Measurements from ENCODE around the gene ZNF35. TPM values are rescaled to one million over a fixed set of nuclear protein-coding genes. Genes with fewer than 3 reads are reported as not detected.

ZNF35 gene
- polyA plus RNA-seq, 1 of the 3 experiments (the other 2 are of a cell fraction), result 2.4 TPM

- TF ChIP-seq REST (IDR thresholded peaks at IDR 0.05; ENCODE audit: low read depth, low read length), result no peak
- no peak for TF ChIP-seq EZH2phosphoT487 (IDR thresholded peaks at IDR 0.05; ENCODE audit: borderline replicate concordance, low read depth)
- no peak for TF ChIP-seq SMC3 (IDR thresholded peaks at IDR 0.05; ENCODE audit: low read depth, low read length)
- no peak for TF ChIP-seq IRF3 (IDR thresholded peaks at IDR 0.05; ENCODE audit: low read depth, low read length)
- no peak for TF ChIP-seq ZBTB33 (IDR thresholded peaks at IDR 0.05; ENCODE audit: borderline replicate concordance, low read depth)
- TF ChIP-seq ELF1 (IDR thresholded peaks at IDR 0.05), result no peak
- no peak for TF ChIP-seq TAF1 (IDR thresholded peaks at IDR 0.05; ENCODE audit: borderline replicate concordance, low read depth, low read length)
Measured at GRCh38 chr3:44612678-44613077, 35.9 kb upstream of the ZNF35 start (continued).

GRCh38 chr3:44624749-44625480 is 23.6 kb upstream of the ZNF35 start, which contains the start of gene ZNF197:
Gene ZNF197, plus strand, starts transcription at chr3:44625036. Its CDS starts 4,119 bp downstream, at chr3:44629155.
- no peaks in the 10 kb centered on the region; the same call in 1 of the 2 replicates for H4K20me1 ChIP-seq (ENCODE audit: insufficient read depth)
- no peaks in the 10 kb centered on the region for H3K9me3 ChIP-seq
- H3K9ac ChIP-seq, result peak within 1 kb of the TSS; percentile 75
- H3K36me3 ChIP-seq (replicated peaks in 1 of 2; ENCODE audit: control insufficient read depth in 1 of 2, insufficient read depth in 2 of 2, low read length in 1 of 2), result peaks cover 12 to 17% of the 10 kb centered on the region in 2 experiments
- POLR2A ChIA-PET, result interaction anchor here (1.0 to 1.9 kb wide), 9 partner anchors 24 to 301 kb away, joined by 3 to 16 read pairs (median 3); partner anchors contain the start of genes ZKSCAN7, ZNF35, ZNF445 and ZNF660
- CTCF ChIA-PET, result interaction anchor here (0.8 to 1.6 kb wide), 4 partner anchors 24 to 301 kb away, joined by 3 to 5 read pairs (median 3); partner anchors contain the start of gene ZNF35
- no peaks in the 10 kb centered on the region for H3K9me2 ChIP-seq
- H2AFZ ChIP-seq (ENCODE audit: low read depth), result peak within 1 kb of the TSS; percentile 93
- H3K27ac ChIP-seq (ENCODE audit: low read depth in 2 of 2, low read length in 1 of 2), result peak within 1 kb of the TSS; percentile 71 to 92
- peak within 1 kb of the TSS; percentile 93 for H3K4me2 ChIP-seq
- H3K27me3 ChIP-seq (ENCODE audit: insufficient read depth), result no peaks in the 10 kb centered on the region
- peaks cover 7 to 9% of the 10 kb centered on the region in 2 experiments; a peak in 3 of 4 replicates for H3K4me1 ChIP-seq (ENCODE audit: control insufficient read depth in 1 of 2, insufficient read depth in 2 of 2, low read depth in 1 of 2, low read length in 1 of 2)
- H3F3A ChIP-seq (replicated peaks; ENCODE audit: insufficient read depth), result peaks cover 10% of the 10 kb centered on the region
- H3K79me2 ChIP-seq (ENCODE audit: insufficient read depth), result peaks cover 48% of the 10 kb centered on the region
- WGBS (ENCODE audit: low lambda C conversion rate), result 2% methylated on average over 13 of the region's 47 CpGs
- peak within 1 kb of the TSS; percentile 76 to 90 for H3K4me3 ChIP-seq (ENCODE audit: low read depth in 2 of 2, low read length in 1 of 2)
- DNase-seq, result peak; percentile 90
- TF ChIP-seq EP300 (IDR thresholded peaks at IDR 0.05; ENCODE audit: borderline replicate concordance in 1 of 2, low read depth in 1 of 2, low read length in 1 of 2) (no peak), TEAD4 (IDR thresholded peaks at IDR 0.05; ENCODE audit: borderline replicate concordance, insufficient read depth) (no peak), RAD21 (IDR thresholded peaks at IDR 0.05; ENCODE audit: low read length) (0 out of 2 replicates have a peak, but pooled peaks have one; percentile 14), JUND (IDR thresholded peaks at IDR 0.05) (no peak), NFIC (IDR thresholded peaks at IDR 0.05; ENCODE audit: borderline replicate concordance) (no peak), MXI1 (IDR thresholded peaks at IDR 0.05; ENCODE audit: low read depth, low read length) (peak; percentile 84; the same call in 1 of the 2 replicates), CHD2 (IDR thresholded peaks at IDR 0.05; ENCODE audit: low read length, partially characterized antibody) (peak; percentile 85), REST (IDR thresholded peaks at IDR 0.05; ENCODE audit: low read depth, low read length) (peak; percentile 69), POLR2AphosphoS5 (IDR thresholded peaks at IDR 0.05; ENCODE audit: low read depth, low read length) (peak; percentile 93), CTCF (IDR thresholded peaks at IDR 0.05) (no peak)

All from SK-N-SH (cell line).